Measurements from ENCODE around the gene TSSK2. TPM values are rescaled to one million over a fixed set of nuclear protein-coding genes. Genes with fewer than 3 reads are reported as not detected.

TSSK2 gene
- total and polyA plus RNA-seq, 2 donors from 2014 or later, result not detected

- Histone ChIP-seq H3K36me3 (ENCODE audit: control insufficient read depth in 2 of 3, insufficient read depth in 3 of 3, low read length in 3 of 3) (no peaks in the 10 kb centered on the region), H3K4me1 (ENCODE audit: control insufficient read depth in 2 of 3, insufficient read depth in 2 of 3, low read depth in 1 of 3, low read length in 3 of 3) (peaks cover 0 to 15% (median 0%) of the 10 kb centered on the region in 3 donors), H3K27me3 (ENCODE audit: control insufficient read depth, insufficient read depth, low read length) (no peaks in the 10 kb centered on the region), H3K4me3 (ENCODE audit: low read length in 3 of 3) (no peak overlapping the region), H3K9ac (ENCODE audit: low read length in 3 of 3) (no peak overlapping the region), H3K9me3 (ENCODE audit: control insufficient read depth in 2 of 3, insufficient read depth in 1 of 3, low read length in 3 of 3) (no peaks in the 10 kb centered on the region), H3K27ac (ENCODE audit: low read depth in 2 of 2, low read length in 2 of 2) (no peak overlapping the region)
- no peak for TF ChIP-seq CTCF (IDR thresholded peaks at IDR 0.05; ENCODE audit: borderline replicate concordance, extremely low read depth, insufficient read depth)
- FAIRE-seq, result no peak
- intact Hi-C loops (cut with DNase I), result no loop called here
- DNase-seq, result no peak
Measured at GRCh38 chr22:19180740-19181410, 49.8 kb downstream of the TSSK2 start.

GRCh38 chr22:19181786-19182471 lies 50.8 kb downstream of the TSSK2 start:
- Histone ChIP-seq H3K9me3 (ENCODE audit: control insufficient read depth in 2 of 3, insufficient read depth in 1 of 3, low read length in 3 of 3) (no peaks in the 10 kb centered on the region), H3K4me1 (ENCODE audit: control insufficient read depth in 2 of 3, insufficient read depth in 2 of 3, low read depth in 1 of 3, low read length in 3 of 3) (peaks cover 0 to 11% (median 0%) of the 10 kb centered on the region in 3 donors), H3K27me3 (ENCODE audit: control insufficient read depth, insufficient read depth, low read length) (no peaks in the 10 kb centered on the region), H3K27ac (ENCODE audit: low read depth in 2 of 2, low read length in 2 of 2) (no peak overlapping the region), H3K4me3 (ENCODE audit: low read length in 3 of 3) (no peak overlapping the region), H3K9ac (ENCODE audit: low read length in 3 of 3) (no peak overlapping the region), H3K36me3 (ENCODE audit: control insufficient read depth in 2 of 3, insufficient read depth in 3 of 3, low read length in 3 of 3) (no peaks in the 10 kb centered on the region)
- intact Hi-C loops (cut with DNase I), result no loop called here
- DNase-seq (no peak), FAIRE-seq (no peak)
- TF ChIP-seq CTCF (IDR thresholded peaks at IDR 0.05; ENCODE audit: borderline replicate concordance, extremely low read depth, insufficient read depth), result no peak

Other genes starting within 250 kb of the TSSK2 start
- gene DGCR6, start 225.0 kb upstream of the TSSK2 start, total RNA-seq, result 1.7 TPM
- gene DGCR6, start 225.0 kb upstream of the TSSK2 start, polyA plus RNA-seq (ENCODE audit: insufficient read depth, low read depth, low replicate concordance), result 3.7 TPM
- 6.7 TPM for gene PRODH, start 195.0 kb upstream of the TSSK2 start, total RNA-seq
- gene PRODH, start 195.0 kb upstream of the TSSK2 start, polyA plus RNA-seq (ENCODE audit: insufficient read depth, low read depth, low replicate concordance), result 8.2 TPM
- gene DGCR2, start 8.9 kb upstream of the TSSK2 start, total RNA-seq, result 67.7 TPM
- 37.5 TPM for gene DGCR2, start 8.9 kb upstream of the TSSK2 start, polyA plus RNA-seq (ENCODE audit: insufficient read depth, low read depth, low replicate concordance)
- 14.3 TPM for gene ESS2, start 13.3 kb downstream of the TSSK2 start, total RNA-seq
- 15.3 TPM for gene ESS2, start 13.3 kb downstream of the TSSK2 start, polyA plus RNA-seq (ENCODE audit: insufficient read depth, low read depth, low replicate concordance)
- not detected for gene GSC2, start 19.0 kb downstream of the TSSK2 start, total RNA-seq
- gene GSC2, start 19.0 kb downstream of the TSSK2 start, polyA plus RNA-seq (ENCODE audit: insufficient read depth, low read depth, low replicate concordance), result not detected
- gene SLC25A1, start 47.4 kb downstream of the TSSK2 start, total RNA-seq, result 62.6 TPM
- gene SLC25A1, start 47.4 kb downstream of the TSSK2 start, polyA plus RNA-seq (ENCODE audit: insufficient read depth, low read depth, low replicate concordance), result 128 TPM
- gene CLTCL1, start 160.4 kb downstream of the TSSK2 start, total RNA-seq, result 6.3 TPM
- 4.0 TPM for gene CLTCL1, start 160.4 kb downstream of the TSSK2 start, polyA plus RNA-seq (ENCODE audit: insufficient read depth, low read depth, low replicate concordance)

All from kidney (tissue), 14 donors.